OCI-M2 (cell line): ENCODE data around the gene HERC2.
A peak's percentile ranks its signal among the peaks of the same experiment; 100 is the strongest.
"Not testable (repeated sequence)": the region's sequence is repeated elsewhere in the genome, so short reads cannot be mapped to it uniquely, and the experiment has no call there.

Source experiments
- DNase-seq: peaks from one replicate; lab custom pipeline; 2025; ENCODE audit not compliant: unreplicated experiment; lab: John Stamatoyannopoulos, UW

Gene HERC2

GRCh38 chr15:28136236-28136904 lies 185.6 kb downstream of the HERC2 start:
- DNase-seq, result not testable (repeated sequence)

GRCh38 chr15:28133281-28133680 lies 188.7 kb downstream of the HERC2 start:
- no peak for DNase-seq

- DNase-seq, result no peak
Measured at GRCh38 chr15:28132524-28133275, 189.3 kb downstream of the HERC2 start.

- DNase-seq, result no peak
Measured at GRCh38 chr15:28131946-28132345, 190.0 kb downstream of the HERC2 start.

GRCh38 chr15:28131400-28131799 lies 190.6 kb downstream of the HERC2 start:
- DNase-seq, result no peak

- no peak for DNase-seq
Measured at GRCh38 chr15:28130651-28131050, 191.3 kb downstream of the HERC2 start.

- DNase-seq, result no peak
Measured at GRCh38 chr15:28129231-28129848, 192.6 kb downstream of the HERC2 start.

- DNase-seq, result no peak
Measured at GRCh38 chr15:28128031-28128430, 193.9 kb downstream of the HERC2 start.

GRCh38 chr15:28127036-28127435 lies 194.9 kb downstream of the HERC2 start:
- no peak for DNase-seq

- peak; percentile 2 for DNase-seq
Measured at GRCh38 chr15:28125673-28126651, 196.0 kb downstream of the HERC2 start.

GRCh38 chr15:28124841-28125240 lies 197.1 kb downstream of the HERC2 start:
- DNase-seq, result no peak

GRCh38 chr15:28123408-28124023 lies 198.5 kb downstream of the HERC2 start:
- no peak for DNase-seq

GRCh38 chr15:28122038-28122949 lies 199.7 kb downstream of the HERC2 start:
- DNase-seq, result no peak

GRCh38 chr15:28121577-28121976 lies 200.4 kb downstream of the HERC2 start:
- DNase-seq, result not testable (repeated sequence)

- no peak for DNase-seq
Measured at GRCh38 chr15:28120359-28120640, 201.7 kb downstream of the HERC2 start.

- DNase-seq, result no peak
Measured at GRCh38 chr15:28118531-28118930, 203.4 kb downstream of the HERC2 start.

- no peak for DNase-seq
Measured at GRCh38 chr15:28118083-28118482, 203.9 kb downstream of the HERC2 start.

GRCh38 chr15:28117432-28117990 lies 204.5 kb downstream of the HERC2 start:
- no peak for DNase-seq
